ENCODE data around the gene MYOCD. TPM values are rescaled to one million over a fixed set of nuclear protein-coding genes. Genes with fewer than 3 reads are reported as not detected.
A peak's percentile ranks its signal among the peaks of the same experiment; 100 is the strongest.

Gene MYOCD
- total and polyA plus RNA-seq, 7 donors, result 0.46 to 168 (median 108) TPM

DNA sequence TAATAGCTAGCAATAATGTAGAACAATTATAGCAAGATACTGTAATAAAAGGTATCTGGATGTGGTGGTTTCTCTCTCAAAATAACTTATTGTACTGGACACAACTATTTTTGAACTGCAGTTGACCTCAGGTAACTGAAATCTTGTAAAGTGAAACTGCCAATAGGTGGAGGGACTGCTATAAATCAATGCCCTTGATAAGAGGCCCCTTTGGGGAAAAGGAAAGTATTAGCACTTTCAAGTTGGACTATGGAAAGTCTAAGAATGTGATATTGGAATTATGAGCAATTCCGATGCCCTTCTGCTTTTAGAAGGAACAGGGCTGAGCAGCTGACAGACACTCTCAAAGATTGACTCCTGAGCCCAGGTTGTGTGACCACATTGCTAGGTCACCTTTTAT, 79.1 kb downstream of the MYOCD start:
- Histone ChIP-seq H3K36me3 (peaks cover 0 to 64% (median 6%) of the 10 kb centered on the region in 4 donors), H3K4me1 (peaks cover 0 to 15% (median 10%) of the 10 kb centered on the region in 4 donors), H3K4me3 (no peak overlapping the region), H3K9me3 (no peaks in the 10 kb centered on the region), H3K27me3 (no peaks in the 10 kb centered on the region), H3K27ac (peak overlapping the region in 1 of 4 donors; percentile 32)
- 72 to 86% methylated on average over 1 of the region's 1 CpG for WGBS, 2 donors
- no peak for DNase-seq
- TF ChIP-seq POLR2AphosphoS5 (IDR thresholded peaks at IDR 0.05) (no peak), POLR2A (IDR thresholded peaks at IDR 0.05) (no peak), EP300 (IDR thresholded peaks at IDR 0.05) (no peak)
- TF ChIP-seq, protein P1, sequence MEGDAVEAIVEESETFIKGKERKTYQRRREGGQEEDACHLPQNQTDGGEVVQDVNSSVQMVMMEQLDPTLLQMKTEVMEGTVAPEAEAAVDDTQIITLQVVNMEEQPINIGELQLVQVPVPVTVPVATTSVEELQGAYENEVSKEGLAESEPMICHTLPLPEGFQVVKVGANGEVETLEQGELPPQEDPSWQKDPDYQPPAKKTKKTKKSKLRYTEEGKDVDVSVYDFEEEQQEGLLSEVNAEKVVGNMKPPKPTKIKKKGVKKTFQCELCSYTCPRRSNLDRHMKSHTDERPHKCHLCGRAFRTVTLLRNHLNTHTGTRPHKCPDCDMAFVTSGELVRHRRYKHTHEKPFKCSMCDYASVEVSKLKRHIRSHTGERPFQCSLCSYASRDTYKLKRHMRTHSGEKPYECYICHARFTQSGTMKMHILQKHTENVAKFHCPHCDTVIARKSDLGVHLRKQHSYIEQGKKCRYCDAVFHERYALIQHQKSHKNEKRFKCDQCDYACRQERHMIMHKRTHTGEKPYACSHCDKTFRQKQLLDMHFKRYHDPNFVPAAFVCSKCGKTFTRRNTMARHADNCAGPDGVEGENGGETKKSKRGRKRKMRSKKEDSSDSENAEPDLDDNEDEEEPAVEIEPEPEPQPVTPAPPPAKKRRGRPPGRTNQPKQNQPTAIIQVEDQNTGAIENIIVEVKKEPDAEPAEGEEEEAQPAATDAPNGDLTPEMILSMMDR (IDR thresholded peaks at IDR 0.05), result no peak
- intact Hi-C loops (cut with DNase I), result loop anchor here (5.0 kb wide), 1 partner anchor 487 kb away; no protein-coding TSS in a partner anchor

DNA sequence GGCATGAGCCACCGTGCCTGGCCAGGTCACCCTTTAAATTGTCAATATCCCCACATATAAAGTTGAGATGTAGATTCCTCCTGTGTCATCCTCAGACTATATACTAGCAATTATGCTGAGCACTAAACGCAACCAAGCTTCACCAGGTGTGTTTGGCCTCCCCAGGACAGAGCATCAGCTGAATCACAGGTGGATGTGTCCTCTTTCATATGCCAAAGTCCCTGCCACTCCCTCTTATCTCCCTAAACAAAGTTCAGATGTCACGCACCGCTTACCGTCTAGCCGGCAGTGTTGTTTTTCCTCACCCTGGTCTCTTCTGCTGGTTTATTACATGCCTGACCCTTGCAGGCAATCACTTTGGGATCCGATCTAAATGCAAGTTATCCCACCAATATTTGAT, 79.8 kb downstream of the MYOCD start:
- Histone ChIP-seq H3K4me1 (peaks cover 0 to 15% (median 10%) of the 10 kb centered on the region in 4 donors), H3K36me3 (peaks cover 0 to 63% (median 4%) of the 10 kb centered on the region in 4 donors), H3K4me3 (no peak overlapping the region), H3K27ac (no peak overlapping the region), H3K27me3 (no peaks in the 10 kb centered on the region), H3K9me3 (no peaks in the 10 kb centered on the region)
- 22 to 64% methylated on average over 7 of the region's 7 CpGs for WGBS, 2 donors
- intact Hi-C loops (cut with DNase I), result no loop called here
- DNase-seq, result no peak
- TF ChIP-seq, protein P1 (IDR thresholded peaks at IDR 0.05), result no peak
- TF ChIP-seq POLR2A (IDR thresholded peaks at IDR 0.05), result no peak
- no peak for TF ChIP-seq EP300 (IDR thresholded peaks at IDR 0.05)
- TF ChIP-seq POLR2AphosphoS5 (IDR thresholded peaks at IDR 0.05), result no peak

DNA sequence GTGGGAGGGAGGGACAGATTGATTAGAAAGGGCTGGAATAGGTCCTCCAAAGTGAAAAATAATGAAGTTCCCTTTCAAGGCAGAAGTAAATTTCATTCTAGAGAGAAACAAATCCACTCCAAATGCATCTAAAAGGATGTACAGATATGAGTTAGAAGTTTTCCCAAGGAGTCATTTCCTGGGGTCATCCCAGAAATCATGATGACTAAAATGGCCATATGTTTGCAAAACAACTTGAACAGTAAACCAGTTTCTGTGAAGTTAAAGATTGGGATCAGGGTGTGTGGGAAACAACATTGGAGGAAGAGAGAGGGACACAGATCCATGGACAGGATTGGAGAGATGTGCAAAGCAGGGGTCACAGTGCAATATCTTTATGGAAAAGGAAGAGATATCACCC, 91.1 kb downstream of the MYOCD start:
- no peak for TF ChIP-seq EP300 (IDR thresholded peaks at IDR 0.05)
- TF ChIP-seq POLR2AphosphoS5 (IDR thresholded peaks at IDR 0.05), result no peak
- TF ChIP-seq, protein P1 (IDR thresholded peaks at IDR 0.05), result no peak
- no peak for TF ChIP-seq POLR2A (IDR thresholded peaks at IDR 0.05)
- no peaks in the 10 kb centered on the region for H3K4me1 ChIP-seq
- no peak overlapping the region for H3K27ac ChIP-seq
- H3K36me3 ChIP-seq, result peaks cover 19 to 94% (median 31%) of the 10 kb centered on the region in 4 donors
- intact Hi-C loops (cut with DNase I), result no loop called here
- H3K9me3 ChIP-seq, result no peaks in the 10 kb centered on the region
- no peak for DNase-seq
- H3K4me3 ChIP-seq, result no peak overlapping the region
- no peaks in the 10 kb centered on the region for H3K27me3 ChIP-seq

GRCh38 chr17:12759090-12759489, 93.4 kb downstream of the MYOCD start:
- peaks cover 7 to 94% (median 18%) of the 10 kb centered on the region in 4 donors for H3K36me3 ChIP-seq

More at GRCh38 chr17:12759090-12759489, 93.4 kb downstream of the MYOCD start:
- Histone ChIP-seq H3K4me1 (no peaks in the 10 kb centered on the region), H3K27me3 (no peaks in the 10 kb centered on the region), H3K27ac (no peak overlapping the region), H3K4me3 (no peak overlapping the region), H3K9me3 (no peaks in the 10 kb centered on the region)
- 73 to 94% methylated on average over 2 of the region's 2 CpGs for WGBS, 2 donors
- DNase-seq, result no peak
- TF ChIP-seq EP300 (IDR thresholded peaks at IDR 0.05) (no peak), POLR2AphosphoS5 (IDR thresholded peaks at IDR 0.05) (no peak), POLR2A (IDR thresholded peaks at IDR 0.05) (no peak)
- TF ChIP-seq, protein P1 (IDR thresholded peaks at IDR 0.05), result no peak
- intact Hi-C loops (cut with DNase I), result no loop called here

Data from sigmoid colon (tissue), 7 donors.